GM19324 (cell line): ENCODE data around the gene CHST12.

ENCODE experiments used
- ATAC-seq: cut with Tn5 transposase; IDR thresholded peaks from one replicate; pipeline ENCODE4 v1.9.1; 2021; ENCODE audit warnings: mild to moderate bottlenecking, moderate library complexity; ENCODE audit not compliant: unreplicated experiment, low FRiP score

CHST12 gene

GRCh38 chr7:2476776-2477446, 73.5 kb downstream of the CHST12 start:
- no peak for ATAC-seq

GRCh38 chr7:2477447-2478398, 74.3 kb downstream of the CHST12 start:
- ATAC-seq = no peak

- no peak for ATAC-seq
These were observed 75.0 kb downstream of the CHST12 start for GRCh38 chr7:2478399-2478785.

- ATAC-seq = no peak
These were observed 75.4 kb downstream of the CHST12 start for GRCh38 chr7:2478800-2479199.

- ATAC-seq = no peak
These were observed 76.1 kb downstream of the CHST12 start for GRCh38 chr7:2479276-2480069.

- ATAC-seq = no peak
These were observed 76.6 kb downstream of the CHST12 start for GRCh38 chr7:2480070-2480408.

- ATAC-seq = no peak
These were observed 77.8 kb downstream of the CHST12 start for GRCh38 chr7:2481195-2481594.

- ATAC-seq = no peak
These were observed 79.5 kb downstream of the CHST12 start for GRCh38 chr7:2482725-2483451.

GRCh38 chr7:2483494-2483893, 80.1 kb downstream of the CHST12 start:
- ATAC-seq = no peak

GRCh38 chr7:2484868-2485267, 81.5 kb downstream of the CHST12 start:
- no peak for ATAC-seq

GRCh38 chr7:2487586-2488271, 84.3 kb downstream of the CHST12 start:
- ATAC-seq = no peak

- ATAC-seq = no peak
These were observed 84.8 kb downstream of the CHST12 start for GRCh38 chr7:2488272-2488645.

- no peak for ATAC-seq
These were observed 85.3 kb downstream of the CHST12 start for GRCh38 chr7:2488681-2489080.

GRCh38 chr7:2490181-2490651, 86.8 kb downstream of the CHST12 start:
- ATAC-seq = no peak

GRCh38 chr7:2492038-2492437, 88.6 kb downstream of the CHST12 start:
- ATAC-seq = no peak

GRCh38 chr7:2493205-2494164, 90.1 kb downstream of the CHST12 start:
- no peak for ATAC-seq

- ATAC-seq = no peak
These were observed 91.0 kb downstream of the CHST12 start for GRCh38 chr7:2494191-2495130.
